GM12864 (cell line): ENCODE data around the gene FAM117B.

Source experiments
- DNase-seq: peaks from one replicate; pipeline ENCODE4 v3.0.0-alpha.2; 2011; ENCODE audit warnings: low read depth
- H3K4me3 ChIP-seq: 2 replicates; pipeline ENCODE4 v1.5.1; 2011; ENCODE audit warnings: mild to moderate bottlenecking, low read depth, low read length, control low read depth
- CTCF ChIP-seq: IDR thresholded peaks from 2 replicates; pipeline ENCODE4 v1.5.1; 2011; ENCODE audit warnings: low read depth, mild to moderate bottlenecking, moderate library complexity, low read length, control low read depth, inconsistent platforms; ENCODE audit errors: missing control alignments

FAM117B gene

GRCh38 chr2:202635428-202636212 is 851 bp downstream of the FAM117B start:
- H3K4me3 ChIP-seq: peak overlapping the region; percentile 96
- peak; percentile 7 for TF ChIP-seq CTCF
- DNase-seq: peak; percentile 39

GRCh38 chr2:202636213-202636513 is 1.4 kb downstream of the FAM117B start:
- TF ChIP-seq CTCF: no peak
- H3K4me3 ChIP-seq: peak overlapping the region; percentile 53
- DNase-seq: no peak

GRCh38 chr2:202638721-202639120 is 4.0 kb downstream of the FAM117B start:
- no peak for DNase-seq
- no peak overlapping the region for H3K4me3 ChIP-seq
- no peak for TF ChIP-seq CTCF

- no peak for DNase-seq
- H3K4me3 ChIP-seq: no peak overlapping the region
- no peak for TF ChIP-seq CTCF
These were observed 4.5 kb downstream of the FAM117B start for GRCh38 chr2:202639231-202639630.

GRCh38 chr2:202642567-202642966 is 7.8 kb downstream of the FAM117B start:
- no peak overlapping the region for H3K4me3 ChIP-seq
- no peak for TF ChIP-seq CTCF

GRCh38 chr2:202643012-202643858 is 8.5 kb downstream of the FAM117B start:
- no peak overlapping the region; the same call in 1 of the 2 replicates for H3K4me3 ChIP-seq
- DNase-seq: no peak
- no peak for TF ChIP-seq CTCF

More at GRCh38 chr2:202642567-202642966, 7.8 kb downstream of the FAM117B start:
- DNase-seq: no peak
